ENCODE results near the gene SOX9.

DNA sequence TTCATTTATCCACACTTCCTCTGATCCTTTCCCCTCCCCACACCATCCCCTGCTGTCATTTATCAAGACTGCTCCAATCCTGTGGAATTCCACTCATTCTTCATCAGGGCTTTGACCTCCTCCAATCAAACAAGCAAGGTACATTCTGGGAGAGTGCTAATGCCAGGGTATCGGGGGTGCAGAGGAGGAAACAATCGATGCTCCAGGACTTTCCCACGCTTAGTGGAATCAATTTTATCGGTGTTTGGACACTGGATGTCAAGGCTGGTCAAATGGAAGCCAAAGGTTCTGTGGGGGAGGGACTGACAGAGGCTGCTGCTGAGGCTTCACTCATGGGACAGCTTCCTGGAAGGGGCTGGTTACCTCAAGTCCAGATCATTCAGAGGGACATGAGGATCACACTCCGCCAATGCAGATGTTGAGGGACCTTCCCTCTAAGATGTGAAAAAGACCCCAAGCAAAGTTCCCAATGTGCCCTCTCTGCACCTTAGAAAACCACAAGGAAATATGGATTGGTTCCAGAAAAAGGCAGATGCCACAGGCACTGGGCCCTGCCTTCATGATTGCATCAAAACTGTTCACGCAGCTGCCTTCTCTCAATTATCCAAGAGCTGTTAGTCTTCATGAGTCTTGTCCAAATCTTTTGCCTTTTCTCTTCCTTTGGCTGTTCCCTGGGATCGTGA lies 44.7 kb upstream of the SOX9 start:
- TF ChIP-seq, protein P1, sequence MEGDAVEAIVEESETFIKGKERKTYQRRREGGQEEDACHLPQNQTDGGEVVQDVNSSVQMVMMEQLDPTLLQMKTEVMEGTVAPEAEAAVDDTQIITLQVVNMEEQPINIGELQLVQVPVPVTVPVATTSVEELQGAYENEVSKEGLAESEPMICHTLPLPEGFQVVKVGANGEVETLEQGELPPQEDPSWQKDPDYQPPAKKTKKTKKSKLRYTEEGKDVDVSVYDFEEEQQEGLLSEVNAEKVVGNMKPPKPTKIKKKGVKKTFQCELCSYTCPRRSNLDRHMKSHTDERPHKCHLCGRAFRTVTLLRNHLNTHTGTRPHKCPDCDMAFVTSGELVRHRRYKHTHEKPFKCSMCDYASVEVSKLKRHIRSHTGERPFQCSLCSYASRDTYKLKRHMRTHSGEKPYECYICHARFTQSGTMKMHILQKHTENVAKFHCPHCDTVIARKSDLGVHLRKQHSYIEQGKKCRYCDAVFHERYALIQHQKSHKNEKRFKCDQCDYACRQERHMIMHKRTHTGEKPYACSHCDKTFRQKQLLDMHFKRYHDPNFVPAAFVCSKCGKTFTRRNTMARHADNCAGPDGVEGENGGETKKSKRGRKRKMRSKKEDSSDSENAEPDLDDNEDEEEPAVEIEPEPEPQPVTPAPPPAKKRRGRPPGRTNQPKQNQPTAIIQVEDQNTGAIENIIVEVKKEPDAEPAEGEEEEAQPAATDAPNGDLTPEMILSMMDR (IDR thresholded peaks at IDR 0.05), result no peak
- no peak for TF ChIP-seq POLR2A (IDR thresholded peaks at IDR 0.05)
